Smooth muscle cell (in vitro differentiated cells): ENCODE data around the gene HMGCS1. TPM values are rescaled to one million over a fixed set of nuclear protein-coding genes. Genes with fewer than 3 reads are reported as not detected.

Experiments used
- DNase-seq: peaks from one replicate; lab custom pipeline; 2025; ENCODE audit not compliant: unreplicated experiment; lab: John Stamatoyannopoulos, UW
- H2AFZ ChIP-seq: fragments of 200-600 bp; sonication (generic); 2 replicates; pipeline ENCODE4 v1.6.0; 2016; ENCODE audit warnings: antibody characterized with exemption, low read depth, mild to moderate bottlenecking
- H3F3A ChIP-seq: fragments of 200-600 bp; sonication (generic); 2 replicates; pipeline ENCODE4 v1.6.0; 2017; ENCODE audit warnings: antibody characterized with exemption, low read depth
- H3K27ac ChIP-seq: fragments of 200-600 bp; sonication (generic); 2 replicates; pipeline ENCODE4 v1.5.1; 2016; ENCODE audit warnings: low read depth, mild to moderate bottlenecking
- H3K27me3 ChIP-seq: fragments of 200-600 bp; sonication (generic); 2 replicates; pipeline ENCODE4 v1.6.1; 2016; ENCODE audit warnings: low read depth, mild to moderate bottlenecking
- H3K36me3 ChIP-seq: fragments of 200-600 bp; sonication (generic); 2 replicates; pipeline ENCODE4 v1.5.1; 2016; ENCODE audit warnings: low read depth
- H3K4me1 ChIP-seq: fragments of 200-600 bp; sonication (generic); 2 replicates; pipeline ENCODE4 v1.5.1; 2016; ENCODE audit warnings: low read depth
- H3K4me2 ChIP-seq: fragments of 200-600 bp; sonication (generic); 2 replicates; pipeline ENCODE4 v1.6.0; 2016; ENCODE audit warnings: mild to moderate bottlenecking
- H3K4me3 ChIP-seq: fragments of 200-600 bp; sonication (generic); 2 replicates; pipeline ENCODE4 v1.5.1; 2016; ENCODE audit warnings: mild to moderate bottlenecking
- H3K79me2 ChIP-seq: fragments of 200-600 bp; sonication (generic); 2 replicates; pipeline ENCODE4 v1.6.0; 2016; ENCODE audit warnings: low read depth, mild to moderate bottlenecking
- H3K9ac ChIP-seq: fragments of 200-600 bp; sonication (generic); 2 replicates; pipeline ENCODE4 v1.6.0; 2016; ENCODE audit warnings: low read depth
- H3K9me3 ChIP-seq: fragments of 200-600 bp; sonication (generic); replicated peaks from 2 replicates; pipeline ENCODE4 v1.5.1; 2016; ENCODE audit warnings: low read depth
- H4K20me1 ChIP-seq: fragments of 200-600 bp; sonication (generic); 2 replicates; pipeline ENCODE4 v1.6.0; 2016; ENCODE audit warnings: low read depth
- WGBS: methylation state at CpG from one replicate; pipeline ENCODE4 v1.1.7; 2016; ENCODE audit warnings: low lambda C conversion rate; 5-methylcytosine and 5-hydroxymethylcytosine counted together
- polyA plus RNA-seq: library from polyadenylated mRNA; unstranded; fragments of >200 nt; fragmentation: Nextera tagmentation; extraction: Ambion mirVana; gene quantifications from 2 replicates; pipeline ENCODE4 v1.2.1, GENCODE V29; 2016
- total RNA-seq: library from RNA; depleted of rRNA; stranded (reverse); fragments of >200 nt; gene quantifications from 2 replicates; pipeline ENCODE4 v1.2.3, GENCODE V29; 2014
- TF ChIP-seq, protein P1 (sequence below): fragments of 200-600 bp; sonication (generic); IDR thresholded peaks from 2 replicates; pipeline ENCODE4 v1.5.1; 2017; ENCODE audit warnings: borderline replicate concordance, mild to moderate bottlenecking, antibody characterized with exemption; ENCODE audit not compliant: insufficient read depth, poor library complexity, severe bottlenecking

Gene HMGCS1
- total and polyA plus RNA-seq, 2 experiments from 2014 or later: 51.8 to 94.0 TPM

DNA sequence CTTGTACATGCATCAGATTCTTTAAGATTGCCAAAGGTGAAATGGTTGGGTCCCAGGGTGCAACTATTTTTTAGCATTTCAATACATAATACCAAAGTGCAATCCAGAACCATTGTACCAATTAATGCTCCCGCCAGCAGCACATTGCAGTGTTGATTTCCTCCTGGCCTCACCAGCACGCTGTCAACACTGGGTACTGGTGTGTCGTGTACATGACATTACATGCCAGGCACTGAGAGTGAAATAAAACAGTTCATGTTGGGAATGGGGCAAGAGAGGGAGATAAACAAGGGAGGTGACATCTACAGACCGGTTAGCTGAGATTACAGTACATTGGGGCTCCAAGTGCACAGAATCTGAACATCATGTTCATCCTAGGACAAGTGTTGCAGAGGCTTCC lies 37.8 kb downstream of the HMGCS1 start:
- Histone ChIP-seq H3K36me3 (no peaks in the 10 kb centered on the region), H3K27ac (no peak overlapping the region), H4K20me1 (no peaks in the 10 kb centered on the region), H3F3A (no peaks in the 10 kb centered on the region), H3K9ac (no peak overlapping the region), H3K27me3 (no peaks in the 10 kb centered on the region), H2AFZ (no peak overlapping the region), H3K4me3 (no peak overlapping the region), H3K4me2 (no peak overlapping the region), H3K79me2 (no peaks in the 10 kb centered on the region), H3K9me3 (no peaks in the 10 kb centered on the region), H3K4me1 (peaks cover 6% of the 10 kb centered on the region)
- WGBS: 85% methylated on average over 4 of the region's 4 CpGs
- TF ChIP-seq, protein P1, sequence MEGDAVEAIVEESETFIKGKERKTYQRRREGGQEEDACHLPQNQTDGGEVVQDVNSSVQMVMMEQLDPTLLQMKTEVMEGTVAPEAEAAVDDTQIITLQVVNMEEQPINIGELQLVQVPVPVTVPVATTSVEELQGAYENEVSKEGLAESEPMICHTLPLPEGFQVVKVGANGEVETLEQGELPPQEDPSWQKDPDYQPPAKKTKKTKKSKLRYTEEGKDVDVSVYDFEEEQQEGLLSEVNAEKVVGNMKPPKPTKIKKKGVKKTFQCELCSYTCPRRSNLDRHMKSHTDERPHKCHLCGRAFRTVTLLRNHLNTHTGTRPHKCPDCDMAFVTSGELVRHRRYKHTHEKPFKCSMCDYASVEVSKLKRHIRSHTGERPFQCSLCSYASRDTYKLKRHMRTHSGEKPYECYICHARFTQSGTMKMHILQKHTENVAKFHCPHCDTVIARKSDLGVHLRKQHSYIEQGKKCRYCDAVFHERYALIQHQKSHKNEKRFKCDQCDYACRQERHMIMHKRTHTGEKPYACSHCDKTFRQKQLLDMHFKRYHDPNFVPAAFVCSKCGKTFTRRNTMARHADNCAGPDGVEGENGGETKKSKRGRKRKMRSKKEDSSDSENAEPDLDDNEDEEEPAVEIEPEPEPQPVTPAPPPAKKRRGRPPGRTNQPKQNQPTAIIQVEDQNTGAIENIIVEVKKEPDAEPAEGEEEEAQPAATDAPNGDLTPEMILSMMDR: no peak
- DNase-seq: no peak

DNA sequence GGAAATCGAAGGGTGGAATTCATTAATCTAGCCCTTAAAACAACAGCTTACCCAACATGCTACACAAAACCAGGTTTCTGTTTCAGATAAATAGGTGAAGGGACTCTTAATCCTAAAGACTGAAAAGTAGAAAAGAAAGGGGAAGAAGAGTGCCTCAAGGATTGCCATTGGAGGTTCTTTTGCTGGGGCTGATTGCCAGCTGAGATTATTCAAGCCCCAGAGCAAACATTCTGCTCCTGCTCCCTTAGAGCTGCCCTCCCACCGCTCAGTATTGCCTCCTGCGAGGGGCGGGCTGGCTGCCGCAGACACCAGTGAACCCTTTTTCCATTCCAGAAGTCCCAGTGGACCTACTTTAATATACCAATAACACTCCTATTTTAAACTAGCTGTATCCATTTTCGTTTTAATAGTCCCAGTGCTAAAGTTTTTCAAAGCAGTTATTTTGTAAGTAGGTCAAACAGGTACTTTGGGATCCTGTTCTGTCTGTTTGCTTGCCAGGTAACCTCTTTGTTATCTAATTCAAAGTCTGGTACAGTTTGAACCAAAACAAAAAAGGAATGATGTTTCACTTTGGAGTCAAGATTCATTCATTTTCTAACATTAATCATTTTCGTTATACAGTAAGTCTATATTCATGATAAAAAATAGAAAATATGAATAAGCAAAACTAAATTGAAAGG lies 38.6 kb downstream of the HMGCS1 start:
- Histone ChIP-seq H3K4me3 (no peak overlapping the region), H3K9ac (no peak overlapping the region), H3K27ac (no peak overlapping the region), H3F3A (no peaks in the 10 kb centered on the region), H3K27me3 (no peaks in the 10 kb centered on the region), H3K4me1 (peaks cover 6% of the 10 kb centered on the region), H3K79me2 (no peaks in the 10 kb centered on the region), H4K20me1 (no peaks in the 10 kb centered on the region), H3K9me3 (no peaks in the 10 kb centered on the region), H3K36me3 (no peaks in the 10 kb centered on the region), H3K4me2 (no peak overlapping the region), H2AFZ (no peak overlapping the region)
- TF ChIP-seq, protein P1: no peak
- 68% methylated on average over 7 of the region's 7 CpGs for WGBS
- DNase-seq: no peak

DNA sequence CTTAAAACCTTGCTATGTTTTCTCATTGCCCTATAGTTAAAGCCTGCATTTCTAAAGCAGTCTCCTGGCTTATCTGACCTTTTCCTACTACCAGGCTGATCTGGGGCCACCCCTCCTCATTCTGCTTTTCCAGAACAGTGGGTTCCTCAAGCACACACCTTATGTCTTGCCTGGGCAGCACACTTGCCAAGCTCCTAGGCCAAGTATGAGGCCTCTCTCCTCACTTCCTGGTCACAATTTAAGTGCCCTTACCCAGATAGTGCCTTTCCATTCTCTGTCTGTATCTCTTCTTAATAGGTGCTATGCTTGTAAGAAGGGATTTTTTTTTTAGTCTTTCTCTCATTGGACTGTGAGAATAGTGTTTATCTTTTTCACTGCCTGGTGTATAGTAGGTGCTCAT lies 39.7 kb downstream of the HMGCS1 start:
- TF ChIP-seq, protein P1: no peak
- no peak overlapping the region for H2AFZ ChIP-seq
- H4K20me1 ChIP-seq: no peaks in the 10 kb centered on the region

DNA sequence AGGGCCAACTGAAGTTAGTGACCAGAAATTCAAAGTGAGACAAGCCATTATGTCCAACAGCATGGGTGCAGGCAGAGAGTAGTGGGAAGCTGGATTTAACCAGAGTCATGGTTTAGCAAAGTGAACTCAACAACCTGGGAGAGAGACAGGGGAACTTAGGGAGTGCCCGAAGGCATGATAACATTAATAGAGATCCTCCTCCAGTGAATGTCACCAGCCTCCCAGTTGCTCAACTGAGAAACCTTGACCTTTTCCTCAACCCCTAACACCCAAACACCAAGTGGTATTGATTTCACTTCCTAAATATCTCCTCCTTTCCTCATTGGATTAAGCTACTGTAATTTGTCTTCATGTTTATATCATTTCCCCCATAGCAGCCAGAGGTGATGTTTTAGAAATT lies 42.6 kb downstream of the HMGCS1 start:
- TF ChIP-seq, protein P1: no peak
- no peak overlapping the region for H3K27ac ChIP-seq
- no peak overlapping the region for H3K9ac ChIP-seq
- no peaks in the 10 kb centered on the region for H3K79me2 ChIP-seq
- 96% methylated on average over 1 of the region's 1 CpG for WGBS
- no peaks in the 10 kb centered on the region for H4K20me1 ChIP-seq
- H3F3A ChIP-seq: no peaks in the 10 kb centered on the region
- H3K27me3 ChIP-seq: no peaks in the 10 kb centered on the region
- no peaks in the 10 kb centered on the region for H3K9me3 ChIP-seq
- H3K4me2 ChIP-seq: no peak overlapping the region
- no peak overlapping the region for H2AFZ ChIP-seq
- DNase-seq: no peak
- no peaks in the 10 kb centered on the region for H3K36me3 ChIP-seq
- peaks cover 6% of the 10 kb centered on the region for H3K4me1 ChIP-seq
- no peak overlapping the region for H3K4me3 ChIP-seq

More for the DNA sequence above, 39.7 kb downstream of the HMGCS1 start:
- Histone ChIP-seq H3K4me3 (no peak overlapping the region), H3F3A (no peaks in the 10 kb centered on the region), H3K27me3 (no peaks in the 10 kb centered on the region), H3K9me3 (no peaks in the 10 kb centered on the region), H3K79me2 (no peaks in the 10 kb centered on the region), H3K4me2 (no peak overlapping the region), H3K4me1 (peaks cover 6% of the 10 kb centered on the region), H3K36me3 (no peaks in the 10 kb centered on the region), H3K9ac (no peak overlapping the region), H3K27ac (no peak overlapping the region)
- no peak for DNase-seq
